AG09319 (cell line): ENCODE results near the gene TP53I11.

ENCODE experiments used
- DNase-seq: peaks from one replicate; pipeline ENCODE4 v3.0.0-alpha.2; 2010; ENCODE audit warnings: low read depth; ENCODE audit errors: extremely low read depth
- TF ChIP-seq, protein P1 (sequence below): IDR thresholded peaks from 2 replicates; pipeline ENCODE4 v1.5.1; 2011; ENCODE audit warnings: low read depth, mild to moderate bottlenecking, inconsistent platforms, low read length, moderate library complexity

The TP53I11 gene

DNA sequence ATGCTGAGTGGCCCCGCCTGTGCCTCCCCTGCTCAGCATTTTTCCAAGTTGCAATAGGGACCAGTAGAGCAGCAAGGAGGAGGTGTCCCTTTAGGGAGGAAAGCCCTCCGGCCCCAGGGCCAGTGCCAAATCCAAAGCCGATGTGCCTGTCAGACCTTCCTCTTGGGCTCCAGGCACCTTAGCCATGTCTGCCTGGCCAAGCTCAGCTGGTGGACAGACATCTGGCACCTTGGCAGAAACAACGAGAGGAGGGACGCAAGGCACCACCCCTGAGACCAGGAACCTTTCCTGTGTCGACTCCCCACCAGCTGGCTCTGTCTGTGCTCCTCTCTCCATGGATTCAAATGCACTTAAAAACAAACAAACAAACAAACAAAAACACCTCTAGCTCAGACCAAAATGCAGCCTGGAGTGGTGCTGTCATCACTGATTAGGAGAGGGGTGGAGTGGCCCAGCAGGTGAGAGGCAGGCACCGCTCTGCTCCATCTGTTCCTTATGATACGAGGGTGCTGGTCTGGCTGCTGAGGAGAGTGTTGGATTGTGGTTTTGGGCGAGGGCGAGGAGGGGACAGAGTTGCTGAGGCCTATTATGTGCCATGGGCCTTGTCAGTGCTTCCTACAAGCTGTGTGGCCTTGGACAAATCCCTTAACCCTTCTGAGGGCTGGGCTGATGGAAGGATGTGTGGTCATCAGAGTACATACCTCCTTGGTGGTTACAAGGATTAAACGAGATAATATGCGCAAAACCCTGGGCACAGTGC, 46.2 kb downstream of the TP53I11 start:
- DNase-seq, result no peak
- TF ChIP-seq, protein P1, sequence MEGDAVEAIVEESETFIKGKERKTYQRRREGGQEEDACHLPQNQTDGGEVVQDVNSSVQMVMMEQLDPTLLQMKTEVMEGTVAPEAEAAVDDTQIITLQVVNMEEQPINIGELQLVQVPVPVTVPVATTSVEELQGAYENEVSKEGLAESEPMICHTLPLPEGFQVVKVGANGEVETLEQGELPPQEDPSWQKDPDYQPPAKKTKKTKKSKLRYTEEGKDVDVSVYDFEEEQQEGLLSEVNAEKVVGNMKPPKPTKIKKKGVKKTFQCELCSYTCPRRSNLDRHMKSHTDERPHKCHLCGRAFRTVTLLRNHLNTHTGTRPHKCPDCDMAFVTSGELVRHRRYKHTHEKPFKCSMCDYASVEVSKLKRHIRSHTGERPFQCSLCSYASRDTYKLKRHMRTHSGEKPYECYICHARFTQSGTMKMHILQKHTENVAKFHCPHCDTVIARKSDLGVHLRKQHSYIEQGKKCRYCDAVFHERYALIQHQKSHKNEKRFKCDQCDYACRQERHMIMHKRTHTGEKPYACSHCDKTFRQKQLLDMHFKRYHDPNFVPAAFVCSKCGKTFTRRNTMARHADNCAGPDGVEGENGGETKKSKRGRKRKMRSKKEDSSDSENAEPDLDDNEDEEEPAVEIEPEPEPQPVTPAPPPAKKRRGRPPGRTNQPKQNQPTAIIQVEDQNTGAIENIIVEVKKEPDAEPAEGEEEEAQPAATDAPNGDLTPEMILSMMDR, result no peak

DNA sequence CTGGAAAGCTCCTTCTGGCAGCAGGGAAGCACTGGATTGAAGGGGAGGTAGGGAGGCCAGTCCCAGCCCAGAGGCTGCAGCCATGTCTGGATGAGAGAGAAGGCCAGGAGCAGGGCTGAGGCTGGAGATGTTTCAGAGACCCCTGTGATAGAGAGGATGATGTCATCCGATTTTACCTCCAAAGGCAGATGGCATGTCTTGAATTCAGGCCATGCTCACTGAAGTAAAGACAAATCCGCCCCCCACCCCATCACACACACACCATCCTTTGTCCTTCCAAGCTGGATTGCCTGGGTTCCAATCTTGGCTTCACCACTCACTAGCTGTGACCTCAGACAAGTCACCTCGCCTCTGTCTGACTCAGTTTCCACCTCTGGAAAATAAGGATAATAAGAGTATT, 47.2 kb downstream of the TP53I11 start:
- DNase-seq, result no peak
- TF ChIP-seq, protein P1, result no peak

DNA sequence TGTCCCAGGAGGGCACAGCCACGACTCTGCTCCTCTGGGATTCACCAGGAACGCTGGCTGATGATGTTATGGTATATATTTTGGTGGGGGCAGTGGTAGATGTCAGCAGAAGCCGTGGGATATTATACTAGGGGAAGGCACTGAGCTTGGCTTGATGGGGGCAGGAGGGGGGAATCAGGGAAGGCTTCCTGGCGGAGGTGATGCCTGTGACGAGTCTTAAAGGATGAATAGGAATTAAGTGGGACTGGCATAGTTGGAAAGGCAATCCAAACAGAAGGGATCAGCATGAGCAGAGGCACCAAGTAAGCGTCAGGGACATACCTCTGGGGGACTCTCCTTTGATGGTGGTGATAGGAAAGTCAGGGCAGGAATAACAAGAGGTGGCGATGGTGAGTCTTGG, 47.6 kb downstream of the TP53I11 start:
- no peak for DNase-seq
- TF ChIP-seq, protein P1, result no peak

DNA sequence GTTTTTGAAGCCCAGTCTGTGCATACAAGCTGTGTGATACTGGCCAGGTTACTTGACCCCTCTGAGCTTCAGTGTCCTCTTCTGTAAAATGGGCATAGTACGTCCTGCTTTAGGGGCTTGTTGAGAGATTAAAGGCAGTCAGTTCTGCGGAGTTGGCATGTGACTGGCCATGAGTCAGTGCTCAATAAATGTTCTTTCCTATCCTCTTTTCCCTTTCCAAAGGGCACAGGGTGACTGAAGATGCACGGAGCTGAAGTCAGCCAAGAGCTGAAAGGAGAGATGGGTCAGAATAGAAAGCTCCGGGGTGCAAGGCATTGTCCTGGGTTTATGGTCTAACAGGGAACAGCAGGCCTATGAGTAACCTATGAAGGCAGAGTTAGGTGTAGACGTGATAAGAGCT, 48.9 kb downstream of the TP53I11 start:
- DNase-seq, result no peak
- TF ChIP-seq, protein P1, result no peak

DNA sequence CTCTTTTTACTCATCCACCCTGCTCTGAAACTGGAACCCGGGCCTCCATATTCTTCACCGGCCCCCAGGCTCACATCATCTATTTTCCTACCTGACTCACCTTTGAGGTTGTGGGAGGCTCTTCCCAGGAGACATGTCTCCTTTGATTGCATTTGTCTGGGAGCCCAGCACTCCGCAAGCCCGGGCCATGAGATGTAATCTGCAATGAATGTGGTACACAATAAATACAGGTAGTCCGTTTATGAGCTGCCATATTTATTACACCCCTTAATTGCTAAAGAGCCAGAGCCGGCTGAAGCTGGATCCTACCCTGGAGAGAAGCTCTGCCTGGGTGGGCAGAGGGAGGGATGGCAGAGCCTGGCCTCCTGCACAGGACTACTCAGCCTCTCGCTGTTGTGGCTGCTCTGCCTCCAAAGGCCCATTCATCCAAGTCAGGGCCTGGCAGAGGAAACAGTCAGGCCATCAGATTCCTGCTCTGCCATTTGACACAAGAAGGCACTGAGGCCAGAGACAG, 49.5 kb downstream of the TP53I11 start:
- TF ChIP-seq, protein P1, result no peak
- DNase-seq, result no peak

DNA sequence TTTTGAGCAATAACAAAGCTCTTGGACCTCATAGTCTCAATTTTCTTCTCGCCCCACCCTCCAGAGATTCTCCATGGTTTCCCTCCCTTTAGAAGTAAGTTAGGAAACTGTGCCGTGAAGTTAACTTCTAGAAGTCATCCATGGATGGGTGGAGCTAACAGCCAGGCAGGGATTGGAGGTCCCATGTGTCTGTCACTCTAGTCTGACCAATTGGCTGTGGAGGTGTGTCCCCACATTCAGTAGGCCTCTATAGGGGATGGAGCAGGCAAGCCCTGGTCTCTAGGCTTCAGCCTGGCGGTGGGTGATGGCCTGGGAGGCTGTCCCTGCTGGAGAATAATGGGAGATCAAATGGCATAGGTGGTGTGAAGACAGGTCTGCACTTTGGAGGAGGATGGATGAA, 50.7 kb downstream of the TP53I11 start:
- TF ChIP-seq, protein P1, result no peak
- DNase-seq, result peak; percentile 16

DNA sequence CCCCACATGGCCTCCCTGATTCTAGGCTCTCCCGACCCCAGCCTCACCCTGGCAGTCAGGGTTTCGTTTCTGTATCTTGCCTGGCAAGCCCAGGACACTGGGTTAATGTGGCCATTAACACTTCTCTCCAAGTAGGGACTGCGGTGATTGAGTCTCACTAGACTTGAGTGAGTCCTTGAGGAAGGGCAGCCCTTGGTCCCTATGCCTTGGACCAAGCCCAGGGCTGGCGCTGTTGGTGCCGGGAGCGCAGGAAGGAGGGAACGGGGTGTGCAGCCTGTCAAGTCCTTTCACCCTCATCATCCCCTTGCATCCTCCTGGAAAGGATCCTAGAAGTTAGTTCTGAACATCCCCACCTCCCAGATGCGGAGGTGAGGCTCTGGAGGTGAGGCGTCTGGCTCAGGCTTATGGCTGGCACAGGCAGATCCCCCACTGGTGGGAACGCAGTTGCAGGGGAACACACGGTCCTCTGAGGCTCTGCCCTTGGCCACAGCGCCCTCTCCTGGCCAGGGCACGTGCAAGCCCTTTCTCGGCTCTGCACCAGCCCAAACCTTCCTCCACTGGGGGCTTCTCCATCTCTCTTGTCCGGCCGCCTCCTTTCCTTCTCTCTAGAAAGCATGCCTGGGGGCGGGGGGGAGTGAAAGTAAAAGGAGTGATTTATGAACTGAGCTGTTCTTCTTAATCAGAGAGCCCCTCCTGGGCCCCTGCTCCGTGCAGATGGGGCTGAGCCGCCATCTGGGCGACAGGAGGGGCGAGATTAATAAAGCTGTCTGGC, 56.7 kb downstream of the TP53I11 start:
- peak; percentile 12 for DNase-seq
- TF ChIP-seq, protein P1, result peak; percentile 94
